HG03159 (cell line): ENCODE data around the gene B4GAT1.

Source experiments
- ATAC-seq: cut with Tn5 transposase; IDR thresholded peaks from one replicate; pipeline ENCODE4 v1.9.1; 2021; ENCODE audit warnings: mild to moderate bottlenecking, moderate library complexity; ENCODE audit not compliant: unreplicated experiment

The B4GAT1 gene

GRCh38 chr11:66338276-66339161 lies 8.9 kb downstream of the B4GAT1 start:
- no peak for ATAC-seq

- no peak for ATAC-seq
Measured at GRCh38 chr11:66337103-66337899, 10.1 kb downstream of the B4GAT1 start.

- no peak for ATAC-seq
Measured at GRCh38 chr11:66336234-66337102, 11.0 kb downstream of the B4GAT1 start, which contains the start of gene RIN1. RIN1 (minus strand) TSS chr11:66336434; CDS start chr11:66336402, 32 bp downstream.

- no peak for ATAC-seq
Measured at GRCh38 chr11:66335531-66336233, 11.7 kb downstream of the B4GAT1 start.

GRCh38 chr11:66334605-66335442 lies 12.6 kb downstream of the B4GAT1 start:
- no peak for ATAC-seq

GRCh38 chr11:66333896-66334604 lies 13.4 kb downstream of the B4GAT1 start:
- ATAC-seq = no peak

GRCh38 chr11:66333220-66333877 lies 14.1 kb downstream of the B4GAT1 start:
- ATAC-seq = no peak

GRCh38 chr11:66332371-66333219 lies 14.8 kb downstream of the B4GAT1 start:
- ATAC-seq = no peak

GRCh38 chr11:66331542-66332370 lies 15.7 kb downstream of the B4GAT1 start:
- ATAC-seq = no peak

- ATAC-seq = no peak
Measured at GRCh38 chr11:66330931-66331330, 16.5 kb downstream of the B4GAT1 start.

GRCh38 chr11:66329165-66329673 lies 18.2 kb downstream of the B4GAT1 start:
- ATAC-seq = no peak

- peak; percentile 61 for ATAC-seq
Measured at GRCh38 chr11:66328302-66329144, 18.9 kb downstream of the B4GAT1 start.

GRCh38 chr11:66328031-66328301 lies 19.5 kb downstream of the B4GAT1 start:
- ATAC-seq = no peak

GRCh38 chr11:66327171-66328030 lies 20.0 kb downstream of the B4GAT1 start:
- no peak for ATAC-seq
